Measurements from ENCODE around the gene HIVEP3.

The HIVEP3 gene

GRCh38 chr1:41708332-41708731, 210.4 kb downstream of the HIVEP3 start:
- no peak for TF ChIP-seq TAF1 (IDR thresholded peaks at IDR 0.05; ENCODE audit: borderline replicate concordance, insufficient read depth, low read length)
- no peak for TF ChIP-seq SIN3A (IDR thresholded peaks at IDR 0.05; ENCODE audit: borderline replicate concordance, insufficient read depth, low read length)
- no peak for TF ChIP-seq FOXP2 (optimal IDR thresholded peaks at IDR 0.05; ENCODE audit: borderline replicate concordance, extremely low read depth, extremely low read length, insufficient read depth)
- TF ChIP-seq REST (IDR thresholded peaks at IDR 0.05; ENCODE audit: insufficient read depth in 1 of 2, low read depth in 2 of 2, low read length in 2 of 2): no peak
- no peak for TF ChIP-seq POLR2AphosphoS5 (IDR thresholded peaks at IDR 0.05; ENCODE audit: low read depth, low read length)

- no peak for TF ChIP-seq REST (IDR thresholded peaks at IDR 0.05; ENCODE audit: insufficient read depth in 1 of 2, low read depth in 2 of 2, low read length in 2 of 2)
- TF ChIP-seq POLR2AphosphoS5 (IDR thresholded peaks at IDR 0.05; ENCODE audit: low read depth, low read length): no peak
- TF ChIP-seq TAF1 (IDR thresholded peaks at IDR 0.05; ENCODE audit: borderline replicate concordance, insufficient read depth, low read length): no peak
- TF ChIP-seq SIN3A (IDR thresholded peaks at IDR 0.05; ENCODE audit: borderline replicate concordance, insufficient read depth, low read length): no peak
- no peak for TF ChIP-seq FOXP2 (optimal IDR thresholded peaks at IDR 0.05; ENCODE audit: borderline replicate concordance, extremely low read depth, extremely low read length, insufficient read depth)
Observed at GRCh38 chr1:41707793-41708192, 210.9 kb downstream of the HIVEP3 start.

- TF ChIP-seq POLR2AphosphoS5 (IDR thresholded peaks at IDR 0.05; ENCODE audit: low read depth, low read length): no peak
- no peak for TF ChIP-seq SIN3A (IDR thresholded peaks at IDR 0.05; ENCODE audit: borderline replicate concordance, insufficient read depth, low read length)
- no peak for TF ChIP-seq TAF1 (IDR thresholded peaks at IDR 0.05; ENCODE audit: borderline replicate concordance, insufficient read depth, low read length)
- no peak for TF ChIP-seq REST (IDR thresholded peaks at IDR 0.05; ENCODE audit: insufficient read depth in 1 of 2, low read depth in 2 of 2, low read length in 2 of 2)
- TF ChIP-seq FOXP2 (optimal IDR thresholded peaks at IDR 0.05; ENCODE audit: borderline replicate concordance, extremely low read depth, extremely low read length, insufficient read depth): no peak
Observed at GRCh38 chr1:41705798-41706197, 212.9 kb downstream of the HIVEP3 start.

- no peak for TF ChIP-seq POLR2AphosphoS5 (IDR thresholded peaks at IDR 0.05; ENCODE audit: low read depth, low read length)
- no peak for TF ChIP-seq REST (IDR thresholded peaks at IDR 0.05; ENCODE audit: insufficient read depth in 1 of 2, low read depth in 2 of 2, low read length in 2 of 2)
- no peak for TF ChIP-seq SIN3A (IDR thresholded peaks at IDR 0.05; ENCODE audit: borderline replicate concordance, insufficient read depth, low read length)
- TF ChIP-seq TAF1 (IDR thresholded peaks at IDR 0.05; ENCODE audit: borderline replicate concordance, insufficient read depth, low read length): no peak
- TF ChIP-seq FOXP2 (optimal IDR thresholded peaks at IDR 0.05; ENCODE audit: borderline replicate concordance, extremely low read depth, extremely low read length, insufficient read depth): no peak
Observed at GRCh38 chr1:41704196-41704595, 214.5 kb downstream of the HIVEP3 start.

- no peak for TF ChIP-seq POLR2AphosphoS5 (IDR thresholded peaks at IDR 0.05; ENCODE audit: low read depth, low read length)
- no peak for TF ChIP-seq REST (IDR thresholded peaks at IDR 0.05; ENCODE audit: insufficient read depth in 1 of 2, low read depth in 2 of 2, low read length in 2 of 2)
- no peak for TF ChIP-seq FOXP2 (optimal IDR thresholded peaks at IDR 0.05; ENCODE audit: borderline replicate concordance, extremely low read depth, extremely low read length, insufficient read depth)
- TF ChIP-seq SIN3A (IDR thresholded peaks at IDR 0.05; ENCODE audit: borderline replicate concordance, insufficient read depth, low read length): no peak
- TF ChIP-seq TAF1 (IDR thresholded peaks at IDR 0.05; ENCODE audit: borderline replicate concordance, insufficient read depth, low read length): no peak
Observed at GRCh38 chr1:41702771-41703170, 216.0 kb downstream of the HIVEP3 start.
